PC-9 (cell line): ENCODE measurements around the gene TCEANC2. TPM values are rescaled to one million over a fixed set of nuclear protein-coding genes. Genes with fewer than 3 reads are reported as not detected.
"Not testable (repeated sequence)": the region's sequence is repeated elsewhere in the genome, so short reads cannot be mapped to it uniquely, and the experiment has no call there.

Experiments
- BruUV-seq: library from RNA; stranded (reverse); fragments of 400-500 nt; replicated peaks from 2 replicates; lab custom pipeline; 2021; lab: Mats Ljungman, UMichigan
- CTCF ChIA-PET: fragments of 300-600 bp; sonication (Branson Sonifier 250); formaldehyde crosslinking; loops from one replicate; lab custom pipeline; 2022; ENCODE audit warnings: antibody characterized with exemption; lab: Charles Lee
- POLR2A ChIA-PET: fragments of 300-600 bp; sonication (Branson Sonifier 250); formaldehyde crosslinking; loops from one replicate; lab custom pipeline; 2022; ENCODE audit warnings: antibody characterized with exemption; ENCODE audit not compliant: unreplicated experiment; lab: Charles Lee
- DNase-seq, 2 experiments: peaks; one replicate each; pipeline versions ENCODE4 v3.0.0 to v3.0.0-alpha.2; 2015 to 2022; ENCODE audit warnings: mixed read lengths in 1 of 2
- H2AFZ ChIP-seq: fragments of 200-600 bp; sonication (generic); 2 replicates; pipeline ENCODE4 v1.8.1; 2017; ENCODE audit warnings: antibody characterized with exemption
- H3F3A ChIP-seq: fragments of 200-600 bp; sonication (generic); 2 replicates; pipeline ENCODE4 v1.8.1; 2017; ENCODE audit warnings: antibody characterized with exemption, mild to moderate bottlenecking, low read depth; ENCODE audit not compliant: insufficient read depth
- H3K27ac ChIP-seq: fragments of 200-600 bp; sonication (generic); 2 replicates; pipeline ENCODE4 v1.6.1; 2016; ENCODE audit warnings: mixed run types
- H3K27me3 ChIP-seq: fragments of 200-600 bp; sonication (generic); 2 replicates; pipeline ENCODE4 v1.6.1; 2016; ENCODE audit warnings: low read depth, mixed run types; ENCODE audit not compliant: insufficient read depth
- H3K36me3 ChIP-seq: fragments of 200-600 bp; sonication (generic); 2 replicates; pipeline ENCODE4 v1.6.1; 2016; ENCODE audit warnings: low read depth, mixed run types
- H3K4me1 ChIP-seq: fragments of 200-600 bp; sonication (generic); replicated peaks from 2 replicates; pipeline ENCODE4 v1.6.1; 2016; ENCODE audit warnings: mixed run types; ENCODE audit not compliant: insufficient read depth
- H3K4me2 ChIP-seq: fragments of 200-600 bp; sonication (generic); 2 replicates; pipeline ENCODE4 v1.6.1; 2017; ENCODE audit warnings: mixed run types
- H3K4me3 ChIP-seq: fragments of 200-600 bp; sonication (generic); 2 replicates; pipeline ENCODE4 v1.6.1; 2016; ENCODE audit warnings: mixed run types
- H3K79me2 ChIP-seq: fragments of 200-600 bp; sonication (generic); 2 replicates; pipeline ENCODE4 v1.6.1; 2017; ENCODE audit warnings: low read depth, mixed run types
- H3K9me2 ChIP-seq: fragments of 200-600 bp; sonication (generic); 2 replicates; pipeline ENCODE4 v1.8.1; 2017; ENCODE audit warnings: mild to moderate bottlenecking; ENCODE audit not compliant: insufficient read depth
- H3K9me3 ChIP-seq: fragments of 200-600 bp; sonication (generic); 2 replicates; pipeline ENCODE4 v1.8.1; 2016; ENCODE audit warnings: low read depth; ENCODE audit not compliant: insufficient read depth
- H4K20me1 ChIP-seq: fragments of 200-600 bp; sonication (generic); 2 replicates; pipeline ENCODE4 v1.8.1; 2017; ENCODE audit not compliant: insufficient read depth
- CTCF ChIP-seq: fragments of 200-600 bp; sonication (generic); conservative IDR thresholded peaks from 2 replicates; pipeline ENCODE4 v1.6.1; 2017; ENCODE audit warnings: mixed run types, antibody characterized with exemption, mild to moderate bottlenecking, moderate library complexity
- EZH2 ChIP-seq: fragments of 200-600 bp; sonication (generic); IDR thresholded peaks from 2 replicates; pipeline ENCODE4 v1.8.0; 2017; ENCODE audit warnings: antibody characterized with exemption, low read depth
- intact Hi-C: fragments of 100-400 bp; cut with micrococcal nuclease; formaldehyde crosslinking; loops from one replicate; pipeline ENCODE4 v1.10.0; 2022; ENCODE audit not compliant: unreplicated experiment
- total RNA-seq: library from RNA; stranded (reverse); gene quantifications from 2 replicates; pipeline ENCODE4 v1.2.3, GENCODE V29; 2021

The TCEANC2 gene
- total RNA-seq, 1 experiment from 2014 or later = 11.5 TPM

GRCh38 chr1:54091666-54092065 is 38.3 kb downstream of the TCEANC2 start:
- intact Hi-C loops = no loop called here
- no peak for DNase-seq
- H3K79me2 ChIP-seq = no peaks in the 10 kb centered on the region
- no peaks in the 10 kb centered on the region for H3K9me2 ChIP-seq
- H3F3A ChIP-seq = no peaks in the 10 kb centered on the region
- TF ChIP-seq CTCF = no peak
- TF ChIP-seq EZH2 = no peak
- no TSS peak for BruUV-seq
- H3K4me2 ChIP-seq = no peak overlapping the region
- no peaks in the 10 kb centered on the region for H3K27me3 ChIP-seq
- H3K4me1 ChIP-seq = no peaks in the 10 kb centered on the region
- ChIA-PET CTCF (no interaction called here), POLR2A (no interaction called here)
- no peak overlapping the region for H3K27ac ChIP-seq
- H4K20me1 ChIP-seq = no peaks in the 10 kb centered on the region
- H2AFZ ChIP-seq = no peak overlapping the region
- no peaks in the 10 kb centered on the region for H3K9me3 ChIP-seq
- H3K4me3 ChIP-seq = no peak overlapping the region
- peaks cover 4% of the 10 kb centered on the region; the same call in 1 of the 2 replicates for H3K36me3 ChIP-seq

- no peak overlapping the region for H2AFZ ChIP-seq
- TF ChIP-seq CTCF (no peak), EZH2 (no peak)
- no TSS peak for BruUV-seq
- H3K4me3 ChIP-seq = no peak overlapping the region
- H3K4me1 ChIP-seq = no peaks in the 10 kb centered on the region
- ChIA-PET CTCF (no interaction called here), POLR2A (no interaction called here)
- peaks cover 4% of the 10 kb centered on the region; the same call in 1 of the 2 replicates for H3K36me3 ChIP-seq
- H3K27ac ChIP-seq = no peak overlapping the region
- no peaks in the 10 kb centered on the region for H4K20me1 ChIP-seq
- no peaks in the 10 kb centered on the region for H3K79me2 ChIP-seq
- H3K9me2 ChIP-seq = no peaks in the 10 kb centered on the region
- H3F3A ChIP-seq = no peaks in the 10 kb centered on the region
- no peak for DNase-seq
- no peaks in the 10 kb centered on the region for H3K27me3 ChIP-seq
- intact Hi-C loops = no loop called here
- H3K9me3 ChIP-seq = no peaks in the 10 kb centered on the region
- no peak overlapping the region for H3K4me2 ChIP-seq
Observed at GRCh38 chr1:54094001-54094729, 40.8 kb downstream of the TCEANC2 start.

GRCh38 chr1:54094730-54095105 is 41.3 kb downstream of the TCEANC2 start:
- CTCF ChIA-PET = not testable (repeated sequence)

More at GRCh38 chr1:54094730-54095105, 41.3 kb downstream of the TCEANC2 start:
- H3K79me2 ChIP-seq, H3K4me2 ChIP-seq, POLR2A ChIA-PET, intact Hi-C loops, H3K27ac ChIP-seq, H4K20me1 ChIP-seq, DNase-seq, H3F3A ChIP-seq, H3K4me3 ChIP-seq, H2AFZ ChIP-seq, H3K36me3 ChIP-seq, BruUV-seq, H3K9me2 ChIP-seq, H3K9me3 ChIP-seq, H3K4me1 ChIP-seq, H3K27me3 ChIP-seq: not testable (repeated sequence)
